HG02840 (cell line): ENCODE results near the gene ZNF683.
"Not testable (repeated sequence)": the region's sequence is repeated elsewhere in the genome, so short reads cannot be mapped to it uniquely, and the experiment has no call there.

ENCODE experiments used
- ATAC-seq: cut with Tn5 transposase; IDR thresholded peaks from one replicate; pipeline ENCODE4 v1.9.1; 2021; ENCODE audit warnings: mild to moderate bottlenecking, moderate library complexity, moderate number of reproducible peaks; ENCODE audit not compliant: unreplicated experiment, low FRiP score

The ZNF683 gene

GRCh38 chr1:26340047-26340481 is 32.5 kb downstream of the ZNF683 start:
- ATAC-seq, result no peak

- no peak for ATAC-seq
Observed at GRCh38 chr1:26338670-26339069, 33.9 kb downstream of the ZNF683 start.

- ATAC-seq, result no peak
Observed at GRCh38 chr1:26337625-26338024, 34.9 kb downstream of the ZNF683 start.

DNA sequence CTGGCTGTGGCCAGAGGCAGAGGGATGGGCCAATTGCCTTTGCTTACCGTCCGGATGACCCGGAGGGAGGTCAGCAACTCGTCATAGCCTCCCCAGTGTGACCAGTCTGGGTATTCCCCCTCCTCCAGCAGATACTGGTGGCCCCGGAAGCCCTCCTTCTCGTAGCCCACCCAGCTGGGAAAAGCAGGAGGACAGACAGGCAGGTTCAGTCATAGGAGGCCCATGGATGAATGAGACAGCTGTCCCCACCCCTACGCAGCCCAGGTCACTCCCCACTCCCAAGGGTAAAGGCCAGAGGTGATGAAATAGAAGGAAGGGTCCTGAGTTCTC is 35.4 kb downstream of the ZNF683 start:
- ATAC-seq, result no peak

- no peak for ATAC-seq
Observed at GRCh38 chr1:26336477-26337205, 35.9 kb downstream of the ZNF683 start.

- ATAC-seq, result no peak
Observed at GRCh38 chr1:26335774-26336476, 36.6 kb downstream of the ZNF683 start.

GRCh38 chr1:26333312-26333711 is 39.2 kb downstream of the ZNF683 start:
- ATAC-seq, result not testable (repeated sequence)

DNA sequence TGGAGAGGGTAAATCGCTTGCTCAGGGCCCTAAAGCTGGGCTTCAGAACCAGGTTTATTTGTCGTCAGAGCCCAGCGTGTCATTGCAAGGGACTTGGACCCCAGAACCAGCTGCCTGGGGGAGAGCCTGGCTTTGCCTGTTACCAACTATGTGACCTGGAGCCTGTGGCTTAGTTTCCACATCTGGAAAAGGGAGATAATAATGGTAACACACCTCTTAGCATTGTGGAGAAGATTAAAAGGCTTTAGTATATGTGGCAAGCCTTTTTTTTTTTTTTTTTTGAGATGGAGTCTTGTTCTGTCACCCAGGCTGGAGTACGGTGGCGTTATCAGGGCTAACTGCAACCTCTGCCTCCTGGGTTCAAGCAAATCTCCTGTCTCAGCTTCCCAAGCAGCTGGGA is 42.3 kb downstream of the ZNF683 start:
- ATAC-seq, result no peak

GRCh38 chr1:26329380-26329779 is 43.2 kb downstream of the ZNF683 start:
- not testable (repeated sequence) for ATAC-seq

- no peak for ATAC-seq
Observed at GRCh38 chr1:26328597-26328996, 44.0 kb downstream of the ZNF683 start.

GRCh38 chr1:26327956-26328362 is 44.6 kb downstream of the ZNF683 start:
- no peak for ATAC-seq

GRCh38 chr1:26324550-26324949 is 48.0 kb downstream of the ZNF683 start:
- no peak for ATAC-seq

DNA sequence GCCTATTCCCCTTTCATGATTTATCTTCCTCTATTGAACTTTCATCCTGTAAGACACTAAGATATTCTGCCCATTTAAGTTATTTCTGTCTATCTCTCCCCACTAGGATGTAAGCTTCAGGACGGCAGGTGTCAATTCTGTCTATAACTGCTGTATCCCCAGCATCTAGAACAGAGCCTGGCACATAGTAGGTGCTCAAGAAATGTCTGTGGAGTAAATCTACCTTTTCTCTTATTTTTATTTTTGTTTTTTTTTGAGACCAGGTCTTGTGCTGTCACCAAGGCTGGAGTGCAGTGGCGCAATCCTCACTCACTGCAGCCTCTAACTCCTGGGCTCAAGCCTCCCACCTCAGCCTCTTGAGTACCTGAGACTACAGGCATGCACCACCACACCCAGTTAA is 49.2 kb downstream of the ZNF683 start:
- no peak for ATAC-seq

DNA sequence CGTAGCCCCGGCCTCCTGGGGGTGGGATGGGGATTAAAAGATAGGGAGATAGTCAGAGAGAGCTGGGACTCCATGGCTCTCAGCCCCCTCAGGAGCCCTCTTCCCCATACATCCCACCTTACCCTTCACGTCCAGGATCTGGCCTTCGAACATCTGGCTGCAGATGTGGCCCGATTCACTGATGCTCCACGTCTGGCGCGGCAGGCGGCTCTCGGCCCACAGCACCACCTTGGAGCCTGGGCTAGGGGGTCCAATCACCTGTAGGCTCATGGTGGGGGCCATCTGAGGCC is 50.6 kb downstream of the ZNF683 start:
- no peak for ATAC-seq

DNA sequence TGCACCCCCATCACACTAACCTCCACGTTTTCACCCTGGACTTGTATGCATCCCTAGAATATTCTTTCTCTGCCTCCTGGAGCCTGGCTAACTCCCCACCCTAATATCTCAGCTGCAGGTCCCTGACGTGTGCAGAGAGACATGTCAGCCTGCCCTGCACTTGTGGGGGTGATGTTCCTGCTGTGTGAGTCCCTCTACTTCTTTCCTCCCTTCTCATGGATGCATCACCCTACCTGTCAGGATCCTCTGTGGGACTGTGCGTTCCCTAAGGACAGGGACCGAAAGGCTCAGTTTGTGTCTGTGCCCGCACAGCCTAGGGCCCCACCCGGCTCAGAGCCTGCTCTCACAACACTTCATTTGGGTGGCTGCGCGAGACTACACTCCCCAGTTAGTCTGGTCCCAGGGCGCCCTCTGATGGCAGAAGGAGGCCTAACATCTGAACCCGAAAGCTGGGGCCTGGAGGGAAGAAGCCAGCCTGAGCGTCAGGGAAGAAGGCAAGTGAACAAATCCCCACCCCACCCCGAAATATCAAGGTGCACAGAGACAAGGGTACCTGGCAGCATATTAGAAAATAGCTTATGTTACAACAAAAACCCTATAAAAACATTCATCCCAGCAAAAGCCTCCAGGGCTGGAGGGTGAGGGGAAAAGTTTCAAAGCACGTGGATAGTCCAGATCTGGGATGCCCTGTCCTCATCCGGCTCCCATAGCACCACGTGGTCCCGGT is 51.1 kb downstream of the ZNF683 start:
- ATAC-seq, result no peak

DNA sequence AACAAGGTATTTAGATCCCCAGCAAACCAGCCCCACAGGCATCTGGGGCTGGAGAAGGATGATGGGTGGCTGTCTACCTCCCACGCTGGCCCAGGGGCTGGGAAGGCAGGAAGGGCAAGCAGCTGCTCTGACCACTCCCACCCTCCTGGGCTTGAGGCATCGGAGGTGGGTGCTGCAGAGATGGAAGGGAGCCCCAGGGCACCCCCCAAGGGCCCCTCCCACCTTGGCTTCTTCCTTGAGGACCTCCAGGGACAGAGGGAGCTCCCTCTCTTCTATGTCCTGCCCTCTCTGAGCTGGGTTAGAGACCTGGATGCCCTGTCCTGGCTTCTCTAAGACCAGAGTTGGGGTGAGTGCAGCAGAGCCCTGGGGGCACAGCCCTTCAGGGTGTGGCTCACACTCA is 51.7 kb downstream of the ZNF683 start:
- no peak for ATAC-seq

DNA sequence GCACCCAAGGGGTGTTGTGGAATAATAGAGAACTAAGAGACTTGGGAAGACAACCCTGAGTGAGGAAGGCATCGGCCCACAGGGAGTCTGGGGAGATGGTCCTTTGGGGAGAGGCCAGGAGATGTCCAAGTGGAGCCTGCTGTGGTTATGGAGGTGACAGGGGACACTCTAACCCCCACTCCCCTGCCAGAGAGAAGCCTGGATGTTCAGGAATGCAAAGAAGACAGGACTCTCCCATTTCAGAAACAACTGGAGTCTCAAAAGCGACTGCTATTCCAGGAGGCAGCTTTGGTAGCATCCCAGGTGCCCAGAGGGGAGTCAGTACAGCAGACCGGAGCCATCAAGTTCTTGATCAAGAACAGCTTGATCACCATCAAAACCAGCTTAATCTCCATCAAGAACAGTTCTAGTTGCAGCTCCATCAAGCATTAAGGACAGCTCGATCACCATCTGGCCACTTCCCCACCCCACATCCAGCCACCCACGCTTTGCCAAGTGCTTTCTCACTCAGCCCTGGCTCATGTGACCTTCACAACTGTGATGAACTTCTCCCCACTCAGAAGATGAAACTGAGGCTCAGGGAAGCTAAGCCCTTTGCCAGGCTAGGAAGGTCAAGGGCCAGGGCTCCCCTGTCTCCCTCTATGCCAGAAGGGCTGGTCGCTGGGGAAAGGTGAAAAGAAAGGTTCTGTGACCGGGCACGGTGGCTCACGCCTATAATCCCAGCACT is 54.0 kb downstream of the ZNF683 start:
- ATAC-seq, result no peak

DNA sequence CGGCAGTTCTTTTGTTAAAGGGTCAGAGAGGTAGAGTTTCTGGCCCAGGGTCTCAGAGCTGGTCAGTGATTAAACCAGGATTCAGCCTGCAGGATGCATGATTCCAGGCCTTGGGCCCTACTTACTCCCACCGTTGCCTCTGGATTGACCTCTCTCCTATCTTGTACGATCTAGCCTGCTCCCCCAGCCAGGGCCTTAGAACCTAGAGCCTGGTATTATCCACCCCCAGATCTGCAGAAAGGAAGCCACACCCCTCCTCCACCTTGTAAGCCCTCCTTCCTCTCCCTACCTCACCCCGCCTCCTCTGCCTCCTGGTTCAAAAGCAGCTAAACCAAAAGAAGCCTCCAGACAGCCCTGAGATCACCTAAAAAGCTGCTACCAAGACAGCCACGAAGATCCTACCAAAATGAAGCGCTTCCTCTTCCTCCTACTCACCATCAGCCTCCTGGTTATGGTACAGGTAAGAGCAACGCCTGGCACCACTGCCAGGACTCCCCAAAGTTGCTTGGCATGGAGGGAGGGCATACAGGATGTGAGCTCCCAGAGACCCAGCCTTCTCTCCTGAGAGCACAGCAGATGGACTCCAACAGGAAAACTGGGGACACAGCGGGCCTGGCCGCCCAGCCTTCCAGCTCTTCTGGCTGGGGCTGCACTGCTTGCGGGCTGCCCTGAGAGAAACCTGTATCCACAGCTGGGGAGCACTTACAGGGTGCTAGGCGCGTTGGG is 54.8 kb downstream of the ZNF683 start, which contains the start of gene CD52:
TSS of gene CD52 (plus strand) at position 347 of the 726 bp plus-strand sequence. CDS start at position 407, 60 bp downstream.
- no peak for ATAC-seq

GRCh38 chr1:26317146-26317545 is 55.4 kb downstream of the ZNF683 start:
- ATAC-seq, result no peak
